HG03097 (cell line): ENCODE results near the gene TMEM178B.

ENCODE experiments used
- ATAC-seq: cut with Tn5 transposase; IDR thresholded peaks from one replicate; pipeline ENCODE4 v1.9.1; 2021; ENCODE audit not compliant: unreplicated experiment, low FRiP score

The TMEM178B gene

GRCh38 chr7:141409801-141410329, 336.0 kb downstream of the TMEM178B start:
- ATAC-seq: no peak

DNA sequence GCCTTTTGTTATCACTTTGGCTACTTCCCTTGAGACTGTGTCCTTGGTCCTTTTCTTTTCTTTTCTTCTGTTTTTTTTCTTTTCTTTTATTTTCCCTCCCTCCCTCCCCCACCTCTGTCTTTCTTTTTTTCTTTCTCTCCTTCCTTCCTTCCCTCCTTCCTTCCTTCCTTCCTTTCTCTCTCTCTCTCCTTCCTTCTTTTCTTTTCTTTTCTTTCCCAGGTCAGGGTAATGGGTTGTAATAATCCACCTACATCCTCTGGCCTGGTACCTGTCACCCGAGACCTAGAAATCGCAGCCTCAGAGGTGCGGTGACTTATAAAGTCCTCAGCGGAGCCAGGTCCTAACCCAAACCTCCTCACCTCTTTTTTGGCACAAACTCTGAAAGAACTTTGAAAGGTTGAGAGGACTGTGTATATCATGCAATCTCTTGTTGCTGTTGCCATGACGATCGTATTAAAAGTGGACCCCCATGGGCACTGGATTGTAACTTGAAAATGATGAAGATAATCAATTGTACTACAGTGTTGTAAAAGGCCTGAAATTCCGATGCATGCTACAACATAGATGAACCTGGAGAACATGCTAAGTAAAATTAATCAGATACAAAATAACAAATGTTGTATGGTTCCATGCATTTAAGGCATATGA, 336.6 kb downstream of the TMEM178B start:
- ATAC-seq: no peak

DNA sequence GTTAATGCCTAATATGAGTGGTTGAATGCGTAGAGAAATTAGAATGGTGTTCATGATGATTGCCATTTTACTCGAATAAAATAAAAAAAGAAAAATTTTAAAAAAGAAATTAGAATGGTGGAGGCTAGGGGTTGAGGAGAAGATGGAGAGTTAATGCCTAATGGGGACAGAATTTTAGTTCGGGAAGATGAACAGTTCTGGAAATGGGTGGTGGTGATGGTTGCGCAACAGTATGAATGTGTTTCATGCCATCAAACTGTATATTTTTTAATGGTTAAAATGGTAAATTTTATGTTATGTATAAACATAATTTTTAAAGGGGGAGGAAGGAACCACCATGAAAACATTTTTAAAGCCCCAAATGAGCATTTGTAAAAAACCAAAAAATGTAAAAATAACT, 337.3 kb downstream of the TMEM178B start:
- no peak for ATAC-seq

DNA sequence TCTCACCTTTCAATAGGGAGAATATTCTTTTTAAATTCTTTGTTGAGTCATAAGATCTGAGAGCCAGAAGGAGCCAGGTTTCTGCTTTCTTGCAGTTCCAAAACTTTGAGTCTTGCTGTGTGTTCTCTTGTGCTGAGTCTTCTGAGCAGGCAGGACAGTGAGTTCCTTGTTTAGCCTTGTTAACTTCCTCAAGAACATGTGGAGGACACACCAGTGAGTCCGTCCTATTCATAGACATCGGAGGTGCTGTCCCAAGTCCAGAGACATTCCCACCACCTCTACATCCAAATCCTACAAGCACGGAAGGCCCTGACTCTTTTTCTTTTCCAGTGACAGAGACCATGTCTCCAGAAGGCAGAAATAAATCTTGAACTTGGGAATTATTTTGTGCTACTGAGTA, 342.1 kb downstream of the TMEM178B start:
- no peak for ATAC-seq

- ATAC-seq: no peak
Measured at GRCh38 chr7:141416650-141417270, 342.9 kb downstream of the TMEM178B start.

DNA sequence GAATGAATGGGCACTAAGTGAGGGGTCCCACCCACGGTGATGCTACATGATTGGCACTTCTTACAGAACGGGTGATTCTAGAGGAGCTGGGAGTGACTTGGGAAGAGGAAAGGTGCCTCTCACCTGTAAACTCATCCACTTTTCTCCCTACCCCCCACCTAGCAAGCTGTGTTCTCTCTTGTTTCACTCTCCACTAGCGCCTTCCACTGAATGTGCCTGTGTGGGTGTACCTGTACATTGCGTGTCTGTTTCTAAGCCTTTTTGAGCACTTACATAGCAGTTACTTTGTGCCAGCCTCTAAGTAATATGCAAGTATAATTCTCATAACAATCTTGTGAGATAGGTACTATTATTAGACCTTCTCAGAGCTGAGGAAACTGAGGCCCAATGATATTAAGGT, 343.6 kb downstream of the TMEM178B start:
- ATAC-seq: no peak

GRCh38 chr7:141418066-141418465, 344.2 kb downstream of the TMEM178B start:
- ATAC-seq: no peak

DNA sequence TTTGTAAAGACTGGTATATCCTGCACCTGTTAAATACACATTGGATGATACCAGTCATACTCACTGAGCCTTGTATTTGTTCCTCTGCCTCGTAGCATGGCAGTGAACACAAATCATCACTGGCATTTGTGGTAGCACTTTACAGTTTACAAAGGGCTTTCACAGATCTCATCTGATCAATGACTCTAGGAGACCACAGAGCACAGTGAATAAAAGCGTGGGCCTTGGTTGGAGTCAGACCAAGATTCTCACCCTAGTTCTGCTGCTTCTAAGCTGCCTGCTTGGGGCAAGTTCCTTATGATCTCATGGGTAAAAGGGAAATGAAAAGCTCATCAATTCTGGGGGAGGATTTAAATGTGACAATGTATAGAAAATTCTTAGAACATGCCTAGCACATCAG, 347.4 kb downstream of the TMEM178B start:
- no peak for ATAC-seq

- no peak for ATAC-seq
Measured at GRCh38 chr7:141427134-141427533, 353.3 kb downstream of the TMEM178B start.

GRCh38 chr7:141430455-141431139, 356.7 kb downstream of the TMEM178B start:
- ATAC-seq: no peak

DNA sequence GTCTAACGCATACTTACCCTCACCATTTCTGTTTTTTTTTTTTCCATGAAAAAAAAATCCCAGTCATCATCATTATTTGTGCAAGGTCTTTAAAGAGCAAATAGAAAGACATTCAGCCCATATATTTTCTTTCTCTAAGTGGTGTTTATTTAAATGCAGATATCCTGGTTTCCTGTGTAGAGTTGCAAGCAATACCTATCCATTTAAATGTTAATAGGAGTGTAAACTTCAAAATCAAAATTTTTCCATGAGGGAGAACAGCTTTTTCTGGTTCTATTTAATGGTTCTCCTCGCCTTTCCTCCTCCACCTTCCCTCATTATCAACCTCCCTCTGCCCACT, 357.2 kb downstream of the TMEM178B start:
- ATAC-seq: no peak

GRCh38 chr7:141431711-141432110, 357.8 kb downstream of the TMEM178B start:
- ATAC-seq: no peak

GRCh38 chr7:141433698-141434097, 359.8 kb downstream of the TMEM178B start:
- ATAC-seq: no peak

DNA sequence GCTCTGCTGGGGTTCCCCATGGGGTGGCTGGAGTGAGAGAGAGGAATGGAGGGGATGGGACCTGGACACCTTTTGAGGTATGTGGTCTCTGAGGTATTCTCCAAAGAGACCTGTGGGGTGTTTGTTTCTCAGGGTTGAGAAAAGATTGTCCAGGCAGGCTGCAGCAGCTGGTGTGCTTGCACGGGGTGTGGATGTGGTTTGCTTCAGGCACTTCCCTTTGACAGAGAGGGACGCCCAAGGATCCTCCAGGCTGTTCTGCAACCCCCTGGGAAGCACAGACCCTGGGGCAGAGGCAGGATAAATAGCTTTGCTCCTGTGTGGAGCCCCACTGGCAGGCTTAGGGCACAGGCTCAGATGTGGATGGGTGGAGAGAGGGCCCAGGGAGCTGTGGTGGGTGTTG, 362.3 kb downstream of the TMEM178B start:
- ATAC-seq: no peak

- no peak for ATAC-seq
Measured at GRCh38 chr7:141436575-141437075, 362.8 kb downstream of the TMEM178B start.

DNA sequence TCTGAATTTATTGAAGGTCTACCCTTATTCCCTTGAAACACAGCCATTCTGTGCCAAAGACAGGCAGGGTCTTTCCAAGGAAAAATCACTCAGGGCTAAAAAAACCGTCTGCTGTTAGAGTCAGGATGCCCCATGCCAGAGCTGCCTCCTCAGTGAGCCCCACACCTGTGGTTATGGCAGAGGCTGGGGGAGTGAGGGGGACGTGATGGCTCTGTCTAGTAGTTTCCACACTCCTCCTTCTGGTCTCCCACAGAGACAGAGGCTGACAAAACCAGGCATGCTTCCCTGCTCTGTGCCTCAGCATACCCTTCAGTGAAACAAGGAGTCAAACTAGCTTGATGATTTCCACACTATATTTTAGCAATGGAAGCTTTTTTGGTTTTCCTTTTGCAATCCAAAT, 365.3 kb downstream of the TMEM178B start:
- ATAC-seq: no peak

DNA sequence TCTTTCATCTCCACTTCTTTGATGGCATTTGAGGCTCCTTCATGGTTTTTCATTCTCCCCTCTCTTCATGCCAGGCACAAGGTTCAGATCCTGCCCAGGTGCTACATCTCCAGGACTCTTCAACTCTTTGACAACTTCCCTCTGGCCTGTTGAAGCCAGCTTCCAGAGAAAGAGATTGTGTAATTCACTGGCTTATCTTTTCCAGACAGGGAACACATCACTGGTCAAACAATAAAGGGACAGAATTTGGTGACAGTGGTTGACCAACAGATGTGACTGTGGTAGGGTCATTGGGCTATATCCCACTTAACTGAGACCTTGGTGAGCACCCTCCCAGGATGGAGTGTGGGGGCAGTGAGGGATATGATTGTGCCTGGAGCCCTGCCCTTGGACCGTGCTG, 365.9 kb downstream of the TMEM178B start:
- ATAC-seq: no peak

- no peak for ATAC-seq
Measured at GRCh38 chr7:141441837-141442627, 368.2 kb downstream of the TMEM178B start.

GRCh38 chr7:141442781-141443180, 368.9 kb downstream of the TMEM178B start:
- ATAC-seq: no peak

- ATAC-seq: no peak
Measured at GRCh38 chr7:141444961-141445360, 371.1 kb downstream of the TMEM178B start.

- no peak for ATAC-seq
Measured at GRCh38 chr7:141451232-141451631, 377.4 kb downstream of the TMEM178B start.
